OCI-LY1 (cell line): Measurements from ENCODE around the gene IER3.

Experiments
- H2AFZ ChIP-seq: fragments of 200-600 bp; sonication (generic), shearing (Covaris generic); 2 replicates; pipeline ENCODE4 v1.6.0; 2014; ENCODE audit warnings: antibody characterized with exemption, mild to moderate bottlenecking, low read length
- H3F3A ChIP-seq: fragments of 200-600 bp; sonication (generic), shearing (Covaris generic); 2 replicates; pipeline ENCODE4 v1.6.0; 2014; ENCODE audit warnings: mild to moderate bottlenecking, antibody characterized with exemption, low read length, moderate library complexity; ENCODE audit not compliant: insufficient read depth
- H3K27ac ChIP-seq: fragments of 200-600 bp; sonication (generic); 2 replicates; pipeline ENCODE4 v1.5.1; 2014; ENCODE audit warnings: low read length, mixed run types, mild to moderate bottlenecking, low read depth; ENCODE audit not compliant: poor library complexity, severe bottlenecking
- H3K27me3 ChIP-seq: fragments of 200-600 bp; sonication (generic); 2 replicates; pipeline ENCODE4 v1.6.0; 2014; ENCODE audit warnings: antibody characterized with exemption, mild to moderate bottlenecking, low read length, moderate library complexity; ENCODE audit not compliant: insufficient read depth
- H3K36me3 ChIP-seq: fragments of 200-600 bp; sonication (generic); 2 replicates; pipeline ENCODE4 v1.6.1; 2014; ENCODE audit warnings: mild to moderate bottlenecking, antibody characterized with exemption, low read length, moderate library complexity, mixed read lengths; ENCODE audit not compliant: insufficient read depth
- H3K4me1 ChIP-seq: fragments of 200-600 bp; sonication (generic); 2 replicates; pipeline ENCODE4 v1.5.1; 2014; ENCODE audit warnings: mild to moderate bottlenecking, low read length, moderate library complexity; ENCODE audit not compliant: insufficient read depth, severe bottlenecking
- H3K4me2 ChIP-seq: fragments of 200-600 bp; sonication (generic), shearing (Covaris generic); 2 replicates; pipeline ENCODE4 v1.6.1; 2014; ENCODE audit warnings: low read length
- H3K4me3 ChIP-seq: fragments of 200-600 bp; sonication (generic); 2 replicates; pipeline ENCODE4 v1.5.1; 2014; ENCODE audit warnings: low read length, low read depth, mild to moderate bottlenecking, mixed read lengths; ENCODE audit not compliant: poor library complexity, severe bottlenecking
- H3K79me2 ChIP-seq: fragments of 200-600 bp; shearing (Covaris generic); 2 replicates; pipeline ENCODE4 v1.6.1; 2016; ENCODE audit warnings: mixed run types, low read length, mixed read lengths; ENCODE audit not compliant: insufficient read depth
- H3K9ac ChIP-seq: fragments of 200-600 bp; sonication (generic), shearing (Covaris generic); 2 replicates; pipeline ENCODE4 v1.6.1; 2014; ENCODE audit warnings: mild to moderate bottlenecking, low read length, mixed read lengths
- H3K9me2 ChIP-seq: fragments of 200-600 bp; sonication (generic), shearing (Covaris generic); 2 replicates; pipeline ENCODE4 v1.6.1; 2014; ENCODE audit warnings: low read depth, mild to moderate bottlenecking, low read length, mixed read lengths
- H3K9me3 ChIP-seq: fragments of 200-600 bp; shearing (Covaris generic); 2 replicates; pipeline ENCODE4 v1.6.1; 2014; ENCODE audit warnings: low read length, mixed read lengths
- H4K20me1 ChIP-seq: fragments of 200-600 bp; sonication (generic), shearing (Covaris generic); 2 replicates; pipeline ENCODE4 v1.6.0; 2016; ENCODE audit warnings: mild to moderate bottlenecking, low read length; ENCODE audit not compliant: insufficient read depth
- EZH2 ChIP-seq: fragments of 200-600 bp; sonication (generic), shearing (Covaris generic); IDR thresholded peaks from 2 replicates; pipeline ENCODE4 v1.8.0; 2017; ENCODE audit warnings: borderline replicate concordance, mixed run types, mild to moderate bottlenecking, antibody characterized with exemption, low read length, moderate library complexity, mixed read lengths
- TF ChIP-seq, protein P1 (sequence below): fragments of 200-600 bp; sonication (generic), shearing (Covaris generic); IDR thresholded peaks from 2 replicates; pipeline ENCODE4 v1.5.1; 2017; ENCODE audit warnings: mild to moderate bottlenecking, antibody characterized with exemption, low read length, moderate library complexity, mixed read lengths

IER3 gene

DNA sequence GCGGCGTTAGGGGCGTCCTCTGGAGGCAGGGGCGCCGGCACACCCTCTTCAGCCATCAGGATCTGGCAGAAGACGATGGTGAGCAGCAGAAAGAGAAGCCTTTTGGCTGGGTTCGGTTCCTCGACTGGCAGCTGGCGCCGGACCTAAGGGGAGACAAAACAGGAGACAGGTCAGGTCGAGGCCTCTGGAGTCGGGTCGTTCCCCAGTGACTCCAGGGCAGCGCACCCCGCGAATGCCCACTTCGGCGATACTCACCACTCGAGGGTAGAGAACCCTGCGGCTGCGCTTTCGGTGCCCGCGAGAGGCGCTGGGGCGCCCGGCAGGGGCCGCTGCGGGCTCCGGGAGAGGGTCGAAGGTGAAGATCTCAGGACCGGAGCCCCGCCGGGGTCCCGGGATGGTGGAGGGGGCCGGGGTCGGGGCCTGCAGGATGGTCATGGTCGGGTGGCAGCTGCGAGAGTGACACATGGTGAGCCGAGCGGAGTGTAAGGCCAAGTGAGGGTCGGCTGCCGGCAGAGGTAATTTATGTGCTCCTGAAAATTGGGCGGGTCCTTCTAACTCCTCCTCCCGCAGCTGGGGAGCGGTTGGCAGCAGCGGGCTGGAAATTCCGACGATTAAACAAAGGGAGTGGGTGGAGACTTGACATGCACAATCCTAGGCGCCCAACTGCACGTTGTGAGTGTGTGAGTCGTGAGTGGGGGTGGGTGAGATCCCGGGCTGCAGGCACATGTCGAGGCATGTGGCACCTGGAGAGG is at the start of gene IER3:
Gene IER3, minus strand, starts transcription at position 494 of the 752 bp plus-strand sequence. Its CDS starts 29 bp downstream, at position 465.
- no peak within 1 kb of the TSS for H3K27ac ChIP-seq

GRCh38 chr6:30793521-30794194 is 49.3 kb upstream of the IER3 start:
- no peaks in the 10 kb centered on the region for H3F3A ChIP-seq
- H3K79me2 ChIP-seq: no peaks in the 10 kb centered on the region
- H3K4me1 ChIP-seq: no peaks in the 10 kb centered on the region
- H3K27me3 ChIP-seq: no peaks in the 10 kb centered on the region
- H4K20me1 ChIP-seq: no peaks in the 10 kb centered on the region
- no peaks in the 10 kb centered on the region for H3K9me3 ChIP-seq
- H3K9me2 ChIP-seq: no peaks in the 10 kb centered on the region
- no peak overlapping the region for H3K9ac ChIP-seq
- no peak overlapping the region for H3K4me3 ChIP-seq
- TF ChIP-seq EZH2: no peak
- TF ChIP-seq, protein P1, sequence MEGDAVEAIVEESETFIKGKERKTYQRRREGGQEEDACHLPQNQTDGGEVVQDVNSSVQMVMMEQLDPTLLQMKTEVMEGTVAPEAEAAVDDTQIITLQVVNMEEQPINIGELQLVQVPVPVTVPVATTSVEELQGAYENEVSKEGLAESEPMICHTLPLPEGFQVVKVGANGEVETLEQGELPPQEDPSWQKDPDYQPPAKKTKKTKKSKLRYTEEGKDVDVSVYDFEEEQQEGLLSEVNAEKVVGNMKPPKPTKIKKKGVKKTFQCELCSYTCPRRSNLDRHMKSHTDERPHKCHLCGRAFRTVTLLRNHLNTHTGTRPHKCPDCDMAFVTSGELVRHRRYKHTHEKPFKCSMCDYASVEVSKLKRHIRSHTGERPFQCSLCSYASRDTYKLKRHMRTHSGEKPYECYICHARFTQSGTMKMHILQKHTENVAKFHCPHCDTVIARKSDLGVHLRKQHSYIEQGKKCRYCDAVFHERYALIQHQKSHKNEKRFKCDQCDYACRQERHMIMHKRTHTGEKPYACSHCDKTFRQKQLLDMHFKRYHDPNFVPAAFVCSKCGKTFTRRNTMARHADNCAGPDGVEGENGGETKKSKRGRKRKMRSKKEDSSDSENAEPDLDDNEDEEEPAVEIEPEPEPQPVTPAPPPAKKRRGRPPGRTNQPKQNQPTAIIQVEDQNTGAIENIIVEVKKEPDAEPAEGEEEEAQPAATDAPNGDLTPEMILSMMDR: no peak
- H3K27ac ChIP-seq: no peak overlapping the region
- no peak overlapping the region for H2AFZ ChIP-seq
- no peak overlapping the region for H3K4me2 ChIP-seq
- H3K36me3 ChIP-seq: no peaks in the 10 kb centered on the region

More for the DNA sequence above, at the start of gene IER3:
- Histone ChIP-seq H3K27me3 (no peaks in the 10 kb centered on the region; the same call in 1 of the 2 replicates), H3K79me2 (no peaks in the 10 kb centered on the region), H4K20me1 (no peaks in the 10 kb centered on the region), H3K36me3 (peaks cover 12% of the 10 kb centered on the region), H3K9me3 (no peaks in the 10 kb centered on the region), H3K4me3 (peak within 1 kb of the TSS; percentile 86), H3F3A (no peaks in the 10 kb centered on the region), H2AFZ (no peak within 1 kb of the TSS), H3K9me2 (no peaks in the 10 kb centered on the region), H3K9ac (peak within 1 kb of the TSS; percentile 84), H3K4me1 (peaks cover 24% of the 10 kb centered on the region), H3K4me2 (peak within 1 kb of the TSS; percentile 73)
- TF ChIP-seq, protein P1: peak; percentile 68
- no peak for TF ChIP-seq EZH2

- Histone ChIP-seq H3K79me2 (no peaks in the 10 kb centered on the region), H3K4me1 (no peaks in the 10 kb centered on the region), H3K9ac (no peak overlapping the region), H3K4me3 (no peak overlapping the region), H3K9me2 (no peaks in the 10 kb centered on the region), H3K36me3 (no peaks in the 10 kb centered on the region), H3F3A (no peaks in the 10 kb centered on the region), H3K27ac (no peak overlapping the region), H3K9me3 (no peaks in the 10 kb centered on the region), H3K4me2 (no peak overlapping the region), H2AFZ (no peak overlapping the region), H3K27me3 (no peaks in the 10 kb centered on the region), H4K20me1 (no peaks in the 10 kb centered on the region)
- TF ChIP-seq EZH2: no peak
- TF ChIP-seq, protein P1: no peak
Measured at GRCh38 chr6:30792786-30793185, 48.4 kb upstream of the IER3 start.
